GM23338 (cell line): Measurements from ENCODE around the gene RPRD1A. TPM values are rescaled to one million over a fixed set of nuclear protein-coding genes. Genes with fewer than 3 reads are reported as not detected.

Experiments
- ATAC-seq: fragments of 200-7000 bp; cut with Tn5 transposase; 3 replicates; pipeline ENCODE4 v1.9.1; 2020
- DNase-seq: peaks from one replicate; pipeline ENCODE4 v3.0.0-alpha.2; 2015; ENCODE audit warnings: low spot score
- H2AFZ ChIP-seq: fragments of 200-600 bp; sonication (generic); 2 replicates; pipeline ENCODE4 v1.8.0; 2016; ENCODE audit warnings: antibody characterized with exemption, mild to moderate bottlenecking, moderate library complexity
- H3F3A ChIP-seq: fragments of 200-600 bp; sonication (generic); replicated peaks from 2 replicates; pipeline ENCODE4 v1.8.0; 2017; ENCODE audit warnings: antibody characterized with exemption, mixed run types, low read depth
- H3K27ac ChIP-seq: fragments of 200-600 bp; sonication (generic); 2 replicates; pipeline ENCODE4 v1.6.1; 2016; ENCODE audit warnings: low read depth
- H3K27me3 ChIP-seq: fragments of 200-600 bp; sonication (generic); 2 replicates; pipeline ENCODE4 v1.8.0; 2016; ENCODE audit warnings: mild to moderate bottlenecking, mixed run types, moderate library complexity; ENCODE audit not compliant: insufficient read depth
- H3K36me3 ChIP-seq: fragments of 200-600 bp; sonication (generic); 2 replicates; pipeline ENCODE4 v1.8.0; 2016; ENCODE audit warnings: mild to moderate bottlenecking; ENCODE audit not compliant: insufficient read depth
- H3K4me1 ChIP-seq: fragments of 200-600 bp; sonication (generic); 2 replicates; pipeline ENCODE4 v1.8.0; 2016; ENCODE audit warnings: mild to moderate bottlenecking, moderate library complexity; ENCODE audit not compliant: insufficient read depth
- H3K4me2 ChIP-seq: fragments of 200-600 bp; sonication (generic); 2 replicates; pipeline ENCODE4 v1.7.1; 2017; ENCODE audit warnings: mixed run types
- H3K4me3 ChIP-seq: fragments of 200-600 bp; sonication (generic); 2 replicates; pipeline ENCODE4 v1.6.1; 2016; ENCODE audit warnings: mixed run types
- H3K79me2 ChIP-seq: fragments of 200-600 bp; sonication (generic); replicated peaks from 2 replicates; pipeline ENCODE4 v1.8.0; 2017; ENCODE audit warnings: mild to moderate bottlenecking; ENCODE audit not compliant: insufficient read depth
- H3K9me2 ChIP-seq: fragments of 200-600 bp; sonication (generic); 2 replicates; pipeline ENCODE4 v1.8.0; 2017; ENCODE audit not compliant: insufficient read depth
- H4K20me1 ChIP-seq: fragments of 200-600 bp; sonication (generic); replicated peaks from 2 replicates; pipeline ENCODE4 v1.8.0; 2017; ENCODE audit warnings: mild to moderate bottlenecking; ENCODE audit not compliant: insufficient read depth
- H3K27ac Mint-ChIP-seq: 2 replicates; pipeline ENCODE4 v1.8.0; 2020; ENCODE audit warnings: inconsistent platforms, mild to moderate bottlenecking, moderate library complexity, mixed read lengths
- H3K27me3 Mint-ChIP-seq: 3 replicates; pipeline ENCODE4 v1.8.0; 2022; ENCODE audit warnings: low read depth, mild to moderate bottlenecking, moderate library complexity, mixed read lengths, inconsistent platforms; ENCODE audit not compliant: insufficient read depth, poor library complexity
- H3K36me3 Mint-ChIP-seq: 3 replicates; pipeline ENCODE4 v1.8.0; 2021; ENCODE audit warnings: low read depth, mild to moderate bottlenecking, inconsistent platforms, moderate library complexity, mixed read lengths
- H3K4me1 Mint-ChIP-seq: 3 replicates; pipeline ENCODE4 v1.8.0; 2020; ENCODE audit warnings: mild to moderate bottlenecking, inconsistent platforms, mixed read lengths
- H3K4me3 Mint-ChIP-seq: 3 replicates; pipeline ENCODE4 v1.8.0; 2021; ENCODE audit warnings: moderate library complexity, mild to moderate bottlenecking, inconsistent platforms, mixed read lengths
- H3K9me3 Mint-ChIP-seq: 3 replicates; pipeline ENCODE4 v1.8.0; 2020; ENCODE audit warnings: moderate library complexity, mild to moderate bottlenecking, inconsistent platforms, mixed read lengths
- CREB1 ChIP-seq: fragments of 250-450 bp; sonication (Bioruptor Pico); IDR thresholded peaks from 2 replicates; pipeline ENCODE4 v1.5.0; 2020; ENCODE audit warnings: low read depth, mild to moderate bottlenecking, moderate library complexity
- CTCF ChIP-seq, 2 experiments: fragments of 200-600 bp in 1 of 2; sonication (generic) in 1 of 2; conservative IDR thresholded peaks; 2 replicates each; pipeline versions ENCODE4 v1.5.1 to v1.6.1; 2016 to 2017; ENCODE audit warnings: antibody characterized with exemption in 2 of 2, low read depth in 2 of 2, mild to moderate bottlenecking in 2 of 2, moderate library complexity in 1 of 2
- EZH2 ChIP-seq: fragments of 200-600 bp; sonication (generic); IDR thresholded peaks from one replicate; pipeline ENCODE4 v1.8.0; 2017; ENCODE audit warnings: antibody characterized with exemption, mild to moderate bottlenecking, low read depth; ENCODE audit not compliant: unreplicated experiment
- EZH2phosphoT487 ChIP-seq: fragments of 200-600 bp; sonication (generic); IDR thresholded peaks from one replicate; pipeline ENCODE4 v1.8.1; 2018; ENCODE audit warnings: antibody characterized with exemption; ENCODE audit not compliant: unreplicated experiment
- JUNB ChIP-seq: IDR thresholded peaks from one replicate; pipeline ENCODE4 v1.6.1; 2016; ENCODE audit warnings: antibody characterized with exemption; ENCODE audit not compliant: unreplicated experiment
- NANOG ChIP-seq: IDR thresholded peaks from 2 replicates; pipeline ENCODE4 v1.6.1; 2016; ENCODE audit warnings: antibody characterized with exemption, borderline replicate concordance
- POLR2AphosphoS5 ChIP-seq: IDR thresholded peaks from 2 replicates; pipeline ENCODE4 v1.6.1; 2016; ENCODE audit warnings: antibody characterized with exemption, low read depth
- REST ChIP-seq: IDR thresholded peaks from one replicate; pipeline ENCODE4 v1.6.1; 2018; ENCODE audit warnings: antibody characterized with exemption; ENCODE audit not compliant: unreplicated experiment
- STAT1 ChIP-seq: IDR thresholded peaks from one replicate; pipeline ENCODE4 v1.6.1; 2016; ENCODE audit warnings: antibody characterized with exemption; ENCODE audit not compliant: unreplicated experiment
- ZNF114 ChIP-seq: fragments of 250-450 bp; sonication (Bioruptor Pico); IDR thresholded peaks from 2 replicates; pipeline ENCODE4 v1.5.0; 2020; ENCODE audit warnings: mild to moderate bottlenecking, moderate library complexity
- ZNF331 ChIP-seq: fragments of 250-450 bp; sonication (Bioruptor Pico); IDR thresholded peaks from 2 replicates; pipeline ENCODE4 v1.5.0; 2020; ENCODE audit warnings: low read depth, mild to moderate bottlenecking, moderate library complexity
- polyA plus RNA-seq: library from polyadenylated mRNA; unstranded; fragments of >200 nt; fragmentation: Nextera tagmentation; extraction: Ambion mirVana; gene quantifications from 2 replicates; pipeline ENCODE4 v1.2.1, GENCODE V29; 2016
- total RNA-seq: library from RNA; depleted of rRNA; stranded (reverse); fragments of >200 nt; shearing (Covaris generic); gene quantifications from 2 replicates; pipeline ENCODE4 v1.2.3, GENCODE V29; 2014
- TF ChIP-seq, protein P1 (sequence below): fragments of 250-450 bp; sonication (Bioruptor Pico); IDR thresholded peaks from 2 replicates; pipeline ENCODE4 v1.5.0; 2020; ENCODE audit warnings: mild to moderate bottlenecking, moderate library complexity
- TF ChIP-seq, protein P2 (sequence below): IDR thresholded peaks from 2 replicates; pipeline ENCODE4 v1.6.1; 2016; ENCODE audit warnings: antibody characterized with exemption

Gene RPRD1A
- total and polyA plus RNA-seq, 2 experiments from 2014 or later = 67.9 to 157 TPM

DNA sequence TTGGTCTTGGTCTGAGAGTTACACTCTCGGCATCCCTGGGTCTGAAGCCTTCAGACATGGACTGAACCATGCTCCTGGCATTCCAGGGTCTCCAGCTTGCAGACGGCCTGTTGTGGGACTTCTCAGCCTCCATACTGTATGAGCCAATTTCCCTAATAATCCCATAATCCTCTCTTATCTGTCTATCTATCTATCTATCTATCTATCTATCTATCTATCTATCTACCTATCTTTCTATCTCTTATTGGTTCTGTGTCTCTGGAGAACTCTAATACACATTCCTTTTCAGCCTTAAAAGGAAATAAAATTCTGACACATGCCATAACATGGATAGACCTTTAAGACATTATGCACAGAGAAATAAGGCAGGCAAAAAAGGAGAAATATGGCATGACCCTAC is 37.4 kb upstream of the RPRD1A start:
- no peaks in the 10 kb centered on the region for H3K4me1 Mint-ChIP-seq
- H3K4me1 ChIP-seq = no peaks in the 10 kb centered on the region
- no peaks in the 10 kb centered on the region for H3F3A ChIP-seq
- no peaks in the 10 kb centered on the region for H3K27me3 ChIP-seq
- DNase-seq (no peak), ATAC-seq (no peak)
- no peak overlapping the region for H3K4me2 ChIP-seq
- no peak overlapping the region for H3K27ac ChIP-seq
- peaks cover 6% of the 10 kb centered on the region for H3K27me3 Mint-ChIP-seq
- no peak overlapping the region for H3K4me3 ChIP-seq
- H3K4me3 Mint-ChIP-seq = no peak overlapping the region
- no peak overlapping the region for H2AFZ ChIP-seq
- H3K27ac Mint-ChIP-seq = no peak overlapping the region
- H3K36me3 ChIP-seq = peaks cover 3% of the 10 kb centered on the region
- TF ChIP-seq EZH2 (no peak), JUNB (no peak), CTCF (conservative IDR thresholded peaks at IDR 0.05; ENCODE audit: low read depth in 2 of 2) (no peak), EZH2phosphoT487 (no peak), NANOG (no peak), POLR2AphosphoS5 (no peak), ZNF331 (CRISPR knock-in tag) (no peak), REST (no peak), CREB1 (CRISPR knock-in tag) (no peak), STAT1 (no peak), ZNF114 (CRISPR knock-in tag) (no peak)
- TF ChIP-seq, protein P1, sequence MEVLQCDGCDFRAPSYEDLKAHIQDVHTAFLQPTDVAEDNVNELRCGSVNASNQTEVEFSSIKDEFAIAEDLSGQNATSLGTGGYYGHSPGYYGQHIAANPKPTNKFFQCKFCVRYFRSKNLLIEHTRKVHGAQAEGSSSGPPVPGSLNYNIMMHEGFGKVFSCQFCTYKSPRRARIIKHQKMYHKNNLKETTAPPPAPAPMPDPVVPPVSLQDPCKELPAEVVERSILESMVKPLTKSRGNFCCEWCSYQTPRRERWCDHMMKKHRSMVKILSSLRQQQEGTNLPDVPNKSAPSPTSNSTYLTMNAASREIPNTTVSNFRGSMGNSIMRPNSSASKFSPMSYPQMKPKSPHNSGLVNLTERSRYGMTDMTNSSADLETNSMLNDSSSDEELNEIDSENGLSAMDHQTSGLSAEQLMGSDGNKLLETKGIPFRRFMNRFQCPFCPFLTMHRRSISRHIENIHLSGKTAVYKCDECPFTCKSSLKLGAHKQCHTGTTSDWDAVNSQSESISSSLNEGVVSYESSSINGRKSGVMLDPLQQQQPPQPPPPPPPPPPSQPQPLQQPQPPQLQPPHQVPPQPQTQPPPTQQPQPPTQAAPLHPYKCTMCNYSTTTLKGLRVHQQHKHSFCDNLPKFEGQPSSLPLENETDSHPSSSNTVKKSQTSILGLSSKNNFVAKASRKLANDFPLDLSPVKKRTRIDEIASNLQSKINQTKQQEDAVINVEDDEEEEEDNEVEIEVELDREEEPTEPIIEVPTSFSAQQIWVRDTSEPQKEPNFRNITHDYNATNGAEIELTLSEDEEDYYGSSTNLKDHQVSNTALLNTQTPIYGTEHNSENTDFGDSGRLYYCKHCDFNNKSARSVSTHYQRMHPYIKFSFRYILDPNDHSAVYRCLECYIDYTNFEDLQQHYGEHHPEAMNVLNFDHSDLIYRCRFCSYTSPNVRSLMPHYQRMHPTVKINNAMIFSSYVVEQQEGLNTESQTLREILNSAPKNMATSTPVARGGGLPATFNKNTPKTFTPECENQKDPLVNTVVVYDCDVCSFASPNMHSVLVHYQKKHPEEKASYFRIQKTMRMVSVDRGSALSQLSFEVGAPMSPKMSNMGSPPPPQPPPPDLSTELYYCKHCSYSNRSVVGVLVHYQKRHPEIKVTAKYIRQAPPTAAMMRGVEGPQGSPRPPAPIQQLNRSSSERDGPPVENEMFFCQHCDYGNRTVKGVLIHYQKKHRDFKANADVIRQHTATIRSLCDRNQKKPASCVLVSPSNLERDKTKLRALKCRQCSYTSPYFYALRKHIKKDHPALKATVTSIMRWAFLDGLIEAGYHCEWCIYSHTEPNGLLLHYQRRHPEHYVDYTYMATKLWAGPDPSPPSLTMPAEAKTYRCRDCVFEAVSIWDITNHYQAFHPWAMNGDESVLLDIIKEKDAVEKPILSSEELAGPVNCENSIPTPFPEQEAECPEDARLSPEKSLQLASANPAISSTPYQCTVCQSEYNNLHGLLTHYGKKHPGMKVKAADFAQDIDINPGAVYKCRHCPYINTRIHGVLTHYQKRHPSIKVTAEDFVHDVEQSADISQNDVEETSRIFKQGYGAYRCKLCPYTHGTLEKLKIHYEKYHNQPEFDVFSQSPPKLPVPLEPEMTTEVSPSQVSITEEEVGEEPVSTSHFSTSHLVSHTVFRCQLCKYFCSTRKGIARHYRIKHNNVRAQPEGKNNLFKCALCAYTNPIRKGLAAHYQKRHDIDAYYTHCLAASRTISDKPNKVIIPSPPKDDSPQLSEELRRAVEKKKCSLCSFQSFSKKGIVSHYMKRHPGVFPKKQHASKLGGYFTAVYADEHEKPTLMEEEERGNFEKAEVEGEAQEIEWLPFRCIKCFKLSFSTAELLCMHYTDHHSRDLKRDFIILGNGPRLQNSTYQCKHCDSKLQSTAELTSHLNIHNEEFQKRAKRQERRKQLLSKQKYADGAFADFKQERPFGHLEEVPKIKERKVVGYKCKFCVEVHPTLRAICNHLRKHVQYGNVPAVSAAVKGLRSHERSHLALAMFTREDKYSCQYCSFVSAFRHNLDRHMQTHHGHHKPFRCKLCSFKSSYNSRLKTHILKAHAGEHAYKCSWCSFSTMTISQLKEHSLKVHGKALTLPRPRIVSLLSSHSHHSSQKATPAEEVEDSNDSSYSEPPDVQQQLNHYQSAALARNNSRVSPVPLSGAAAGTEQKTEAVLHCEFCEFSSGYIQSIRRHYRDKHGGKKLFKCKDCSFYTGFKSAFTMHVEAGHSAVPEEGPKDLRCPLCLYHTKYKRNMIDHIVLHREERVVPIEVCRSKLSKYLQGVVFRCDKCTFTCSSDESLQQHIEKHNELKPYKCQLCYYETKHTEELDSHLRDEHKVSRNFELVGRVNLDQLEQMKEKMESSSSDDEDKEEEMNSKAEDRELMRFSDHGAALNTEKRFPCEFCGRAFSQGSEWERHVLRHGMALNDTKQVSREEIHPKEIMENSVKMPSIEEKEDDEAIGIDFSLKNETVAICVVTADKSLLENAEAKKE = no peak
- TF ChIP-seq, protein P2, sequence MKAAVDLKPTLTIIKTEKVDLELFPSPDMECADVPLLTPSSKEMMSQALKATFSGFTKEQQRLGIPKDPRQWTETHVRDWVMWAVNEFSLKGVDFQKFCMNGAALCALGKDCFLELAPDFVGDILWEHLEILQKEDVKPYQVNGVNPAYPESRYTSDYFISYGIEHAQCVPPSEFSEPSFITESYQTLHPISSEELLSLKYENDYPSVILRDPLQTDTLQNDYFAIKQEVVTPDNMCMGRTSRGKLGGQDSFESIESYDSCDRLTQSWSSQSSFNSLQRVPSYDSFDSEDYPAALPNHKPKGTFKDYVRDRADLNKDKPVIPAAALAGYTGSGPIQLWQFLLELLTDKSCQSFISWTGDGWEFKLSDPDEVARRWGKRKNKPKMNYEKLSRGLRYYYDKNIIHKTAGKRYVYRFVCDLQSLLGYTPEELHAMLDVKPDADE = no peak
- peaks cover 22% of the 10 kb centered on the region for H3K36me3 Mint-ChIP-seq
- no peaks in the 10 kb centered on the region for H4K20me1 ChIP-seq
- H3K9me2 ChIP-seq = no peaks in the 10 kb centered on the region
- no peaks in the 10 kb centered on the region for H3K79me2 ChIP-seq
- peaks cover 26% of the 10 kb centered on the region for H3K9me3 Mint-ChIP-seq
